Kidney (tissue), 14 donors: ENCODE measurements around the gene TMSB4X. TPM values are rescaled to one million over a fixed set of nuclear protein-coding genes. Genes with fewer than 3 reads are reported as not detected.
"Not testable (repeated sequence)": the region's sequence is repeated elsewhere in the genome, so short reads cannot be mapped to it uniquely, and the experiment has no call there.

ENCODE experiments used
- DNase-seq, 5 donors: peaks; one replicate each; pipeline ENCODE4 v3.0.0-alpha.2; 2013 to 2020
- FAIRE-seq: peaks from 2 replicates; lab custom pipeline; 2012; peaks lifted over from hg19 to GRCh38; lab: Jason Lieb, UNC
- H3K27ac ChIP-seq, 2 donors: one replicate each; pipeline ENCODE4 v1.7.0; 2013; ENCODE audit warnings: low read depth in 2 of 2, low read length in 2 of 2, inconsistent platforms in 1 of 2
- H3K27me3 ChIP-seq: one replicate; pipeline ENCODE4 v1.7.1; 2013; ENCODE audit warnings: low read length, inconsistent platforms; ENCODE audit not compliant: control insufficient read depth, insufficient read depth
- H3K36me3 ChIP-seq, 3 donors: one replicate each; pipeline versions ENCODE4 v1.7.0 to v1.7.1; 2013; ENCODE audit warnings: low read length in 3 of 3, control low read depth in 1 of 3, inconsistent platforms in 1 of 3; ENCODE audit not compliant: insufficient read depth in 3 of 3, control insufficient read depth in 2 of 3
- H3K4me1 ChIP-seq, 3 donors: one replicate each; pipeline versions ENCODE4 v1.7.0 to v1.7.1; 2013; ENCODE audit warnings: low read length in 3 of 3, inconsistent platforms in 1 of 3, low read depth in 1 of 3; ENCODE audit not compliant: control insufficient read depth in 2 of 3, insufficient read depth in 2 of 3
- H3K4me3 ChIP-seq, 3 donors: one replicate each; pipeline versions ENCODE4 v1.7.0 to v1.8.1; 2013; ENCODE audit warnings: low read length in 3 of 3, control low read depth in 1 of 3, inconsistent platforms in 1 of 3
- H3K9ac ChIP-seq, 3 donors: one replicate each; pipeline versions ENCODE4 v1.7.0 to v1.7.1; 2013; ENCODE audit warnings: low read length in 3 of 3, control low read depth in 1 of 3, inconsistent platforms in 1 of 3
- H3K9me3 ChIP-seq, 3 donors: one replicate each; pipeline versions ENCODE4 v1.7.0 to v1.7.1; 2013; ENCODE audit warnings: low read length in 3 of 3, control low read depth in 1 of 3, inconsistent platforms in 1 of 3; ENCODE audit not compliant: control insufficient read depth in 2 of 3, insufficient read depth in 1 of 3
- CTCF ChIP-seq: IDR thresholded peaks from 3 replicates; pipeline ENCODE4 v1.5.1; 2012; ENCODE audit warnings: mild to moderate bottlenecking, moderate library complexity, borderline replicate concordance; ENCODE audit not compliant: insufficient read depth; ENCODE audit errors: extremely low read depth
- intact Hi-C: fragments of 100-400 bp; cut with DNase I; formaldehyde crosslinking; loops from one replicate; pipeline ENCODE4 v1.11.1; 2022
- polyA plus RNA-seq: library from polyadenylated mRNA; stranded (reverse); fragments of 350-450 nt; fragmentation: Illumina TruSeq; extraction: RNeasy Lipid Tissue Mini Kit (QIAGEN cat#74804); gene quantifications from one replicate; pipeline ENCODE4 v1.2.3, GENCODE V29; 2014; ENCODE audit warnings: low read depth, low replicate concordance; ENCODE audit not compliant: insufficient read depth
- total RNA-seq: library from RNA; stranded (reverse); fragmentation: NEBNext Ultra II Directional; extraction: Animal tissue kit (Norgen Biotek cat#: 25700); gene quantifications from one replicate; pipeline ENCODE4 v1.2.1, GENCODE V29; 2021
- donor health status: control.
- donor health status: control.
- donor health status: control.
- donor health status: control.
- donor health status: control.
- donor health status: DM: yes; HTN: yes; CAD: no.
- donor health status: Normal renal cell carcinoma (clear cell type).

The TMSB4X gene
- total and polyA plus RNA-seq, 2 donors from 2014 or later = 2,421 to 3,432 TPM

DNA sequence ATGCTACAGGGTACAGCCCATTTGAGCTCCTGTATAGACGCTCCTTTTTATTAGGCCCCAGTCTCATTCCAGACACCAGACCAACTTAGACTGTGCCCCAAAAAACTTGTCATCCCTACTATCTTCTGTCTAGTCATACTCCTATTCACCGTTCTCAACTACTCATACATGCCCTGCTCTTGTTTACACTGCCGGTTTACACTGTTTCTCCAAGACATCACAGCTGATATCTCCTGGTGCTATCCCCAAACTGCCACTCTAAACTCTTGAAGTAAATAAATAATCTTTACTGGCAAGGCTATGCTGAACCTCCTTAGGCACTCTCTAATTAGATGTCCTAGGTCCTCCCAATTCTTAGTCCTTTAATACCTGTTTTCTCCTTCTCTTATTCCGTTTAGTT is 30.5 kb upstream of the TMSB4X start:
- H3K27ac ChIP-seq, intact Hi-C loops, H3K4me1 ChIP-seq: not testable (repeated sequence)

GRCh38 chrX:12945494-12945893 is 29.4 kb upstream of the TMSB4X start:
- Histone ChIP-seq H3K27me3 (no peaks in the 10 kb centered on the region), H3K9ac (no peak overlapping the region), H3K4me1 (peaks cover 2 to 12% (median 9%) of the 10 kb centered on the region in 3 donors), H3K4me3 (no peak overlapping the region), H3K9me3 (no peaks in the 10 kb centered on the region), H3K27ac (no peak overlapping the region), H3K36me3 (no peaks in the 10 kb centered on the region)
- FAIRE-seq = no peak
- no peak for DNase-seq
- intact Hi-C loops = no loop called here
- TF ChIP-seq CTCF = no peak

More for the DNA sequence above, 30.5 kb upstream of the TMSB4X start:
- not testable (repeated sequence) for H3K9me3 ChIP-seq, DNase-seq, H3K4me3 ChIP-seq, H3K36me3 ChIP-seq, H3K27me3 ChIP-seq, H3K9ac ChIP-seq, FAIRE-seq

GRCh38 chrX:12946406-12946805 is 28.5 kb upstream of the TMSB4X start:
- no peaks in the 10 kb centered on the region for H3K36me3 ChIP-seq
- intact Hi-C loops = no loop called here
- no peaks in the 10 kb centered on the region for H3K27me3 ChIP-seq
- no peak for DNase-seq
- TF ChIP-seq CTCF = no peak
- H3K9ac ChIP-seq = no peak overlapping the region
- no peak overlapping the region for H3K27ac ChIP-seq
- peaks cover 2 to 12% (median 10%) of the 10 kb centered on the region in 3 donors for H3K4me1 ChIP-seq
- no peak for FAIRE-seq
- H3K9me3 ChIP-seq = no peaks in the 10 kb centered on the region
- no peak overlapping the region for H3K4me3 ChIP-seq

DNA sequence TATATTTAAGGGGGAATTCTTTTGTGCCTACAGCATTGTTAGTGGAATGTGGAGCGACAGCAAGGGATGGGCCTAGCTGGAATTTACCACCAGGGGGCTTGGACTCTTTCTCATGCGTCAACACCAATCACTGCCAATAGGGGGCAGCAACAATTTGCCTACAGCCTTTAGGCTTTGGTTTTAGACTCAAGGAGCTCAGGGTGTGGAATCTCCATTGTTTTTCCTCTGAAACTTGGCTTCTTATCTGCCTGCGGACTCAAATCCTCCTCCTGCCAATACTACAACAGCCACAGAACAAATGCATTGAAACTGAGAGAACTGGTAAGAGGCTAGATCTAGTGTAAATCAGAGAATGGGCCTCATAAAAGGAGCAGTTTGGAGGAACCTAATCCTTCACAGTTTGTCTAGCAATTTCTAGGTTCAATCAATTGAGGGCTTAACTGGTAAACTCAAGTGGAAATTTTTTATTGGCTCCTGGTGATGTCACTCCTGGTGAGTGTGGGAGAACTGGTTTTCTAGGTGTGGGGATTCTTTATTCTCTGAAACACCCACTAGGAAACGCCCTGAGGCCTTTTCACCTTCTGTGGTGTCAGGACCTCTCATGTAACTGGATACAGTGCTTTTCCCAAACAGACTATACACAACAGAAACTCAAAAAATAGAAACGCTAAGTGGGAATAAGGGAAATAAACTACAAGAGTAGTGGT is 27.9 kb upstream of the TMSB4X start:
- intact Hi-C loops = no loop called here
- TF ChIP-seq CTCF = peak; percentile 87
- peak in 4 of 5 donors; percentile 61 to 78 (median 70) for DNase-seq

More for the DNA sequence above, 27.9 kb upstream of the TMSB4X start:
- H3K4me1 ChIP-seq = peaks cover 2 to 12% (median 10%) of the 10 kb centered on the region in 3 donors
- H3K27me3 ChIP-seq = no peaks in the 10 kb centered on the region
- no peak for FAIRE-seq
- no peaks in the 10 kb centered on the region for H3K9me3 ChIP-seq
- no peak overlapping the region for H3K4me3 ChIP-seq
- H3K36me3 ChIP-seq = no peaks in the 10 kb centered on the region
- no peak overlapping the region for H3K9ac ChIP-seq
- H3K27ac ChIP-seq = peak overlapping the region in 1 of 2 donors; percentile 77
